Mesenteric fat pad (tissue), 1 donor: ENCODE data around the gene SSH3. TPM values are rescaled to one million over a fixed set of nuclear protein-coding genes. Genes with fewer than 3 reads are reported as not detected.

ENCODE experiments used
- total RNA-seq: library from RNA; stranded (reverse); fragmentation: NEBNext Ultra II Directional; extraction: Animal tissue kit (Norgen Biotek cat#: 25700); gene quantifications from one replicate; pipeline ENCODE4 v1.2.1, GENCODE V29; 2021
- donor health status: DM: yes; HTN: yes; CAD: no.

SSH3 gene
- total RNA-seq, 1 donor from 2014 or later, result 19.9 TPM

Other genes with a start within 250 kb of the SSH3 start
- gene RHOD, start 246.7 kb upstream of the SSH3 start, total RNA-seq, result 22.2 TPM
- gene KDM2A, start 184.3 kb upstream of the SSH3 start, total RNA-seq, result 77.3 TPM
- gene GRK2, start 37.1 kb upstream of the SSH3 start, total RNA-seq, result 60.2 TPM
- gene ANKRD13D, start 14.2 kb upstream of the SSH3 start, total RNA-seq, result 42.5 TPM
- 72.9 TPM for gene POLD4, start 50.0 kb downstream of the SSH3 start, total RNA-seq
- gene CLCF1, start 70.1 kb downstream of the SSH3 start, total RNA-seq, result 7.7 TPM
- gene RAD9A, start 88.5 kb downstream of the SSH3 start, total RNA-seq, result 10.4 TPM
- gene PPP1CA, start 98.3 kb downstream of the SSH3 start, total RNA-seq, result 92.4 TPM
- gene TBC1D10C, start 100.6 kb downstream of the SSH3 start, total RNA-seq, result 5.3 TPM
- 0.29 TPM for gene CARNS1, start 112.1 kb downstream of the SSH3 start, total RNA-seq
- gene RPS6KB2, start 125.0 kb downstream of the SSH3 start, total RNA-seq, result 32.4 TPM
- gene PTPRCAP, start 134.2 kb downstream of the SSH3 start, total RNA-seq, result 3.3 TPM
- 83.1 TPM for gene CORO1B, start 139.9 kb downstream of the SSH3 start, total RNA-seq
- not detected for gene GPR152, start 149.2 kb downstream of the SSH3 start, total RNA-seq
- gene CABP4, start 151.8 kb downstream of the SSH3 start, total RNA-seq, result 3.8 TPM
- gene TMEM134, start 165.7 kb downstream of the SSH3 start, total RNA-seq, result 43.2 TPM
- 39.5 TPM for gene AIP, start 179.5 kb downstream of the SSH3 start, total RNA-seq
- 29.5 TPM for gene PITPNM1, start 201.8 kb downstream of the SSH3 start, total RNA-seq
- gene CDK2AP2, start 204.6 kb downstream of the SSH3 start, total RNA-seq, result 59.6 TPM
- not detected for gene CABP2, start 219.9 kb downstream of the SSH3 start, total RNA-seq